Ishikawa (cell line): Measurements from ENCODE around the gene ACOT8.
A peak's percentile ranks its signal among the peaks of the same experiment; 100 is the strongest.

Source experiments
- CEBPB ChIP-seq: IDR thresholded peaks from 2 replicates; pipeline ENCODE4 v1.6.1; 2012
- CREB1 ChIP-seq: IDR thresholded peaks from 2 replicates; pipeline ENCODE4 v1.6.1; 2012; ENCODE audit warnings: low read depth
- EGR1 ChIP-seq: IDR thresholded peaks from 2 replicates; pipeline ENCODE4 v1.6.1; 2012
- EP300 ChIP-seq: IDR thresholded peaks from 2 replicates; pipeline ENCODE4 v1.6.1; 2012; ENCODE audit warnings: borderline replicate concordance
- FOXM1 ChIP-seq: IDR thresholded peaks from 2 replicates; pipeline ENCODE4 v1.6.1; 2012; ENCODE audit warnings: low read depth, borderline replicate concordance
- MAX ChIP-seq: IDR thresholded peaks from 2 replicates; pipeline ENCODE4 v1.6.1; 2012
- NFIC ChIP-seq: IDR thresholded peaks from 2 replicates; pipeline ENCODE4 v1.6.1; 2012
- RAD21 ChIP-seq: IDR thresholded peaks from 2 replicates; pipeline ENCODE4 v1.6.1; 2012; ENCODE audit warnings: low read depth
- REST ChIP-seq: IDR thresholded peaks from 2 replicates; pipeline ENCODE4 v1.6.1; 2012; ENCODE audit warnings: low read depth, mild to moderate bottlenecking
- TAF1 ChIP-seq: IDR thresholded peaks from 2 replicates; pipeline ENCODE4 v1.6.1; 2012; ENCODE audit warnings: low read depth, mild to moderate bottlenecking
- TCF12 ChIP-seq: IDR thresholded peaks from 2 replicates; pipeline ENCODE4 v1.6.1; 2012; ENCODE audit warnings: low read depth
- TEAD4 ChIP-seq: IDR thresholded peaks from 2 replicates; pipeline ENCODE4 v1.6.1; 2012
- USF1 ChIP-seq: IDR thresholded peaks from 2 replicates; pipeline ENCODE4 v1.6.1; 2012
- YY1 ChIP-seq: IDR thresholded peaks from 2 replicates; pipeline ENCODE4 v1.6.1; 2012; ENCODE audit warnings: low read depth
- ZBTB7A ChIP-seq: IDR thresholded peaks from 2 replicates; pipeline ENCODE4 v1.6.1; 2012; ENCODE audit warnings: low read depth

The ACOT8 gene

GRCh38 chr20:45893831-45894230 is 36.6 kb upstream of the ACOT8 start:
- TF ChIP-seq TEAD4 (no peak), YY1 (no peak), TCF12 (no peak), RAD21 (no peak), REST (no peak), ZBTB7A (no peak), NFIC (no peak), MAX (no peak), EGR1 (no peak), CEBPB (no peak), TAF1 (no peak), USF1 (no peak), FOXM1 (no peak), CREB1 (no peak), EP300 (no peak)

GRCh38 chr20:45892828-45893500 is 35.8 kb upstream of the ACOT8 start:
- 0 out of 2 replicates have a peak, but pooled peaks have one; percentile 1 for TF ChIP-seq CEBPB
- no peak for TF ChIP-seq TEAD4
- no peak for TF ChIP-seq TCF12
- no peak for TF ChIP-seq CREB1
- TF ChIP-seq USF1, result peak; percentile 34
- no peak for TF ChIP-seq ZBTB7A
- TF ChIP-seq FOXM1, result no peak
- no peak for TF ChIP-seq REST

GRCh38 chr20:45892049-45892825 is 35.0 kb upstream of the ACOT8 start:
- TF ChIP-seq ZBTB7A (no peak), RAD21 (0 out of 2 replicates have a peak, but pooled peaks have one; percentile 9), TAF1 (no peak), YY1 (no peak), EGR1 (no peak), NFIC (no peak), TEAD4 (no peak), CEBPB (no peak)

- TF ChIP-seq RAD21 (peak; percentile 11; the same call in 1 of the 2 replicates), CEBPB (no peak), FOXM1 (no peak), REST (no peak), MAX (peak; percentile 88), YY1 (peak; percentile 87), CREB1 (no peak), TCF12 (peak; percentile 61; the same call in 1 of the 2 replicates), EGR1 (no peak; the same call in 1 of the 2 replicates), EP300 (peak; percentile 61), TEAD4 (no peak), USF1 (peak; percentile 100), TAF1 (peak; percentile 92), NFIC (0 out of 2 replicates have a peak, but pooled peaks have one; percentile 20), ZBTB7A (peak; percentile 74; the same call in 1 of the 2 replicates)
These were observed 34.1 kb upstream of the ACOT8 start, which contains the start of the genes CTSA and NEURL2 for GRCh38 chr20:45890985-45891983. Gene CTSA (plus strand): TSS chr20:45891335. CDS start chr20:45891569, 234 bp downstream. Gene NEURL2 (minus strand): TSS chr20:45891208. CDS start chr20:45890991, 217 bp downstream.
